HFFc6 (cell line): ENCODE data around the gene UNC80. TPM values are rescaled to one million over a fixed set of nuclear protein-coding genes. Genes with fewer than 3 reads are reported as not detected.

ENCODE experiments used
- DNase-seq: peaks from one replicate; pipeline ENCODE4 v3.0.0-alpha.2; 2018
- H3K27ac Mint-ChIP-seq: 2 replicates; pipeline ENCODE4 v1.8.0; 2020; ENCODE audit warnings: mild to moderate bottlenecking, mixed read lengths
- H3K27me3 Mint-ChIP-seq: 2 replicates; pipeline ENCODE4 v1.8.0; 2021; ENCODE audit warnings: mild to moderate bottlenecking, moderate library complexity, mixed read lengths; ENCODE audit not compliant: insufficient read depth
- H3K36me3 Mint-ChIP-seq: 2 replicates; pipeline ENCODE4 v1.8.0; 2021; ENCODE audit warnings: low read depth, mixed read lengths
- H3K4me1 Mint-ChIP-seq: 2 replicates; pipeline ENCODE4 v1.8.0; 2020; ENCODE audit warnings: low read depth, mixed read lengths
- H3K4me3 Mint-ChIP-seq: 2 replicates; pipeline ENCODE4 v1.8.0; 2020; ENCODE audit warnings: mild to moderate bottlenecking, moderate library complexity, mixed read lengths
- H3K9me3 Mint-ChIP-seq: 2 replicates; pipeline ENCODE4 v1.8.0; 2020; ENCODE audit warnings: mild to moderate bottlenecking, mixed read lengths
- total RNA-seq, 6 experiments: library from RNA; stranded (reverse); fragmentation: NEBNext Ultra II Directional; extraction: Animal tissue kit (Norgen Biotek cat#: 25700); gene quantifications; 2 replicates in 1 of 6; 3 replicates in 5 of 6; pipeline ENCODE4 v1.2.3, GENCODE V29; 2021
- TF ChIP-seq, protein P1 (sequence below): fragments of 200-600 bp; sonication (generic); IDR thresholded peaks from 2 replicates; pipeline ENCODE4 v1.5.0; 2021; ENCODE audit warnings: antibody characterized with exemption, mild to moderate bottlenecking

The UNC80 gene
- total RNA-seq, 6 experiments from 2014 or later: not detected

GRCh38 chr2:209864716-209865295, 93.2 kb downstream of the UNC80 start:
- Mint-ChIP-seq H3K27ac (no peak overlapping the region), H3K4me3 (no peak overlapping the region), H3K36me3 (no peaks in the 10 kb centered on the region), H3K27me3 (no peaks in the 10 kb centered on the region; the same call in 1 of the 2 replicates), H3K4me1 (no peaks in the 10 kb centered on the region), H3K9me3 (peaks cover 34% of the 10 kb centered on the region)
- DNase-seq: no peak
- TF ChIP-seq, protein P1, sequence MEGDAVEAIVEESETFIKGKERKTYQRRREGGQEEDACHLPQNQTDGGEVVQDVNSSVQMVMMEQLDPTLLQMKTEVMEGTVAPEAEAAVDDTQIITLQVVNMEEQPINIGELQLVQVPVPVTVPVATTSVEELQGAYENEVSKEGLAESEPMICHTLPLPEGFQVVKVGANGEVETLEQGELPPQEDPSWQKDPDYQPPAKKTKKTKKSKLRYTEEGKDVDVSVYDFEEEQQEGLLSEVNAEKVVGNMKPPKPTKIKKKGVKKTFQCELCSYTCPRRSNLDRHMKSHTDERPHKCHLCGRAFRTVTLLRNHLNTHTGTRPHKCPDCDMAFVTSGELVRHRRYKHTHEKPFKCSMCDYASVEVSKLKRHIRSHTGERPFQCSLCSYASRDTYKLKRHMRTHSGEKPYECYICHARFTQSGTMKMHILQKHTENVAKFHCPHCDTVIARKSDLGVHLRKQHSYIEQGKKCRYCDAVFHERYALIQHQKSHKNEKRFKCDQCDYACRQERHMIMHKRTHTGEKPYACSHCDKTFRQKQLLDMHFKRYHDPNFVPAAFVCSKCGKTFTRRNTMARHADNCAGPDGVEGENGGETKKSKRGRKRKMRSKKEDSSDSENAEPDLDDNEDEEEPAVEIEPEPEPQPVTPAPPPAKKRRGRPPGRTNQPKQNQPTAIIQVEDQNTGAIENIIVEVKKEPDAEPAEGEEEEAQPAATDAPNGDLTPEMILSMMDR: no peak

DNA sequence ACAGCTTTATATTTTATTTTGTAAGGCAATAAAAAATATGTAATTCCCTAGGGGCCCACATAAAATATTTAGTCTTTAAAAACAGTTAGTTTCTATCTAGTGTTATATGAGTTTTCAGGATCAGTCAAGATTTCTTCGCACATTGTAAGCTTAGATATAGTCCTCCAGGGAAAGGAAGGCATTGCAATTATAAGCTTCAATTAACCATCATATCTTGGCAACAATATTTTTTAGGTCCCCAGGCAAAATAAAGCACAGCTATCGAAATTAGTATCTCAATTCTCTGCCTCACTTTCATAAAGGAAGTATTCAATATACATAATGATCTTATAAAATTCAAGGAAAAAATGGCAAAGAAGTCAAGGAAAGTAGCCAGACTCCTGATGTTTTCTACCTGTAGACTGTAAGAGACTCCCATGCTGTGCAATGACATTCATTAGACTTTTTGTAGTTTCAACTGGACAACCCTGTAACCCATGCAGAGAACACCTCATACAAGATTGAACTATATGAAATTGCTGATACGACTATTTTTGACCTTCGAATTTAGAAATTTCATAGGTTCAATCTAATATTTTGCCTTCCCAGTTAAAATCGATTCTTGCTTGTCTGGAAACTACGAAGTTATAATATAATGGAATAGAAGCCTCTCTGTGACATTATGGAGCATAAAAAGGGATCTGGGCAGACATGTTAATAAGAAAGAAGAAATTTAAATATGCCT, 96.8 kb downstream of the UNC80 start:
- no peak overlapping the region for H3K27ac Mint-ChIP-seq
- peaks cover 28% of the 10 kb centered on the region for H3K9me3 Mint-ChIP-seq
- H3K4me1 Mint-ChIP-seq: no peaks in the 10 kb centered on the region
- no peak for DNase-seq
- H3K4me3 Mint-ChIP-seq: no peak overlapping the region
- no peaks in the 10 kb centered on the region for H3K36me3 Mint-ChIP-seq
- no peaks in the 10 kb centered on the region; the same call in 1 of the 2 replicates for H3K27me3 Mint-ChIP-seq
- TF ChIP-seq, protein P1: no peak

- peaks cover 26% of the 10 kb centered on the region for H3K9me3 Mint-ChIP-seq
- H3K27me3 Mint-ChIP-seq: no peaks in the 10 kb centered on the region; the same call in 1 of the 2 replicates
- H3K27ac Mint-ChIP-seq: no peak overlapping the region
- TF ChIP-seq, protein P1: no peak
- no peak for DNase-seq
- H3K4me3 Mint-ChIP-seq: no peak overlapping the region
- H3K36me3 Mint-ChIP-seq: no peaks in the 10 kb centered on the region
- no peaks in the 10 kb centered on the region for H3K4me1 Mint-ChIP-seq
These were observed 98.4 kb downstream of the UNC80 start for GRCh38 chr2:209870067-209870466.

- Mint-ChIP-seq H3K27me3 (no peaks in the 10 kb centered on the region), H3K9me3 (peaks cover 25% of the 10 kb centered on the region), H3K36me3 (no peaks in the 10 kb centered on the region), H3K4me1 (no peaks in the 10 kb centered on the region), H3K27ac (no peak overlapping the region), H3K4me3 (no peak overlapping the region)
- no peak for DNase-seq
- TF ChIP-seq, protein P1: no peak
These were observed 101.0 kb downstream of the UNC80 start for GRCh38 chr2:209872675-209873074.

DNA sequence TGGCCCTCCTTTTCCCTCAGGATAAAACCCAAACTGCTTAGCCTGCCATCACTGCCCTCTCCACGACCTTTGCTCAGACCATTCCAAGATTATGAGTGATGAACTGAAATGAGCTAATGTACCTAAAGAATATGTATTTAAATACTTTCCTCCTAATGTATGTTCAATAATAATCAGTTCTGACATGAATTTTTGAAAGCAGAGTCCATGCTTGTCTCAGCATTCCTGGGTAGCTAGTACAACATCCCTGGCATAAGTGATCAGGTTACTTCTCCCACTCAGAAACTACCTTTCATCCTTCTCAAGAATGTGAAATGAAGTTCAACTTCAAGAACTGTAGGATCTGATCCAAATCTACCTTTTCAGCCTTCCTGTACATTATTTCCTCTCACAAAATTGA, 103.6 kb downstream of the UNC80 start:
- Mint-ChIP-seq H3K4me3 (no peak overlapping the region), H3K36me3 (no peaks in the 10 kb centered on the region), H3K4me1 (no peaks in the 10 kb centered on the region), H3K27ac (no peak overlapping the region), H3K27me3 (no peaks in the 10 kb centered on the region), H3K9me3 (peaks cover 33% of the 10 kb centered on the region)
- no peak for DNase-seq
- TF ChIP-seq, protein P1: no peak
